Gastroesophageal sphincter (tissue), 3 donors: ENCODE measurements around the gene TCF4.

Experiments
- CTCF ChIP-seq, 4 experiments: fragments of 200-600 bp in 2 of 4; fragments of 450-650 bp in 2 of 4; sonication (generic) in 1 of 4; IDR thresholded peaks; one replicate each; pipeline ENCODE4 v1.5.1; 2017 to 2019; ENCODE audit warnings: antibody characterized with exemption in 4 of 4, mild to moderate bottlenecking in 2 of 4, moderate library complexity in 2 of 4
- POLR2A ChIP-seq, 2 donors: fragments of 450-650 bp; IDR thresholded peaks; one replicate each; pipeline ENCODE4 v1.6.1; 2017; ENCODE audit warnings: antibody characterized with exemption in 2 of 2, mild to moderate bottlenecking in 2 of 2, moderate library complexity in 1 of 2

DNA sequence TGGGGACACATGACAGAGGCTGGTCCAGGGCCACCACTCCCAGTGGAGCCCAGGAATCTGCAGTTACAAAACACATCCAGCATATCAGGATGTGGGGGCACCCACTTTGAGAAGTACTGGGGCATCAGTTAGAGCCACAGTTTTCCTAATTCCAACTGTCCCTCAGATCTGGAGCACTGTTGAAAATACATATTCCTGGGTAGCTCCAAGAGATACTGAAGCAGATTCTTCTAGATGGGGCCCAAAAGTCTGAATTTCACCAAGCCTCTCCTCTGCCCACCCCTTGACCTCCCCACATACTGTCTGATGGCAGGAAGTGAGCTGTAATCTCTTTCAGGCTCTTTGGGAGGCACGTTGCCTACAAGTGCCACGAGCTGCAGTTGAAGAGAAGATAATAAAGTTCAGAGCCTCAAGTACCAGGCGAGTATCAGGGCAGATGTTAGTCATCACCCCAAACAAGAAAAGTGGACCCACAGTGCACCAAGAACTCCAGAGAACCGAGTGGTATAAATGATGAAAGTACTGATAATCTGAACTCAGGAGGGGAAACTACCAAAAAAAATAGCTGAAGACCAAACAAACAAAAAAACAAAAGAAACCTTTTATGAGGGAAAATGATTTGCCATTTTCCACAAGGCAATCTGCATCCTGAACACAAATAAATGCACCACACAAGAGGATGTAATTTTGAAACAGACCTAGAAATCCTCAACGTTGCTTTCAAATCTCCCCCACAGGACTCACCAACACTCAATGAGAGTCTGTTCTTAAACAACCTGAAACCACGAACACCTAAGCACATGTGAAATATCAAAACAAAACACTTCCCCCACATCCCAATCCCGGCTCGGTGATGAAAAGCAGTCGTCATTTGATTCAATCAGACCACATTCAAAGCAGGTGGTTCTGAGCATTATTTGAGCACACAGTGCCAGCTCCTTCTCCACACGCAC lies 98.7 kb downstream of the TCF4 start:
- no peak for TF ChIP-seq POLR2A (IDR thresholded peaks at IDR 0.05)
- no peak for TF ChIP-seq CTCF (IDR thresholded peaks at IDR 0.05)
